Fibroblast of skin of right biceps (primary cell): ENCODE results near the gene TSHZ1.

Experiments used
- DNase-seq: peaks from one replicate; pipeline ENCODE4 v3.0.0-alpha.2; 2013

TSHZ1 gene

DNA sequence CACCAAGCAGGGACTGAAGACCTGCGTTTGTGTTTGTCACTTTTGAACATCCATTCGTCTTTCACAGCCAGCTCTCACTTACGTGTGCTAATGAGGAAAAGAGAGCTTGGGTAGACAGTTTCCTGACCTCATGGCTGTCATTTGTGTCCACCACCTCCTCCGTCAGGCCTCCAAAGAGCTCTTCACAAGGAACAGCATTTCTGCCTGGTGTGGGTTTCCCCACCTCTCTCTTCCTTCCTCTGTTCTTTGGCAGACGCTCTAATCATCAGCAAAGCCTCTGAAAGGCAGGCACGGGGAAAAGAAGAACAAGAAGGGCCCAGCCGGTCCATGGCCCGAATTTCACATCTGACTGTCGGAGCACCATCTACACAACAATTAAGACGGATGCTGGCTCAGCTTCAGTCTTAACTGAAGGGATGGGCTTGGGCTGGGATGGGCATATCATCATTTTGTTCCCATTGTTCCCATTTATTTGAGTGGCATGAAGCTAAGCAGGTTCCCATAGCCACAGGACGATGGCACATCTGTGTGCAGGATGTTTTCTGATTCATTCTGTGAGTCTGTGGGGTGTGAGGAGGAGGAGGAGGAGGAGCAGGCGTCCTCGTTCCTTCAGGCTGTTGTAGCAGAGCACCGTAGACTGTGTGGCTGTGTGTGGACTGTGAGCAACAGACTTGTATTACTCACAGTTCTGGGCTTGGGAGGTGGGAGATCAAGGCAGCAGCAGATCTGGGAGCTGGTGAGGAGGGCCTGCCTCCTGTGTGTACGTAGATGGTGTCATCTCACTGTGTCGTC, 66.4 kb downstream of the TSHZ1 start:
- DNase-seq, result peak; percentile 86

DNA sequence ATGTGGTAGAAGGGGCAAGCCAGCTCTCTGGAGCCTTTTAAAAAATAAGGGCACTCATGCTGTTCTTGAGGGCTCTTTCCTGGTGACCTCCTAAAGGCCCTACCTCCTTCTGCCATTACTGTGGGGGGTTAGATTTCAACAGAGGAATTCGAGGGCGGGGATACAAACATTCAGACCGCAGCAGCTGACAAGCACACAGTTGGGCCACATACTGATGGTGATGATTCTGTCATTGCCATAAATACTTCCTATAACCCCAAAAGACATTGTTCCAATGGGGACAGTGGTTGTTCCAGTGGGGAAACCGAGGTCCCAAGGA, 67.0 kb downstream of the TSHZ1 start:
- no peak for DNase-seq

DNA sequence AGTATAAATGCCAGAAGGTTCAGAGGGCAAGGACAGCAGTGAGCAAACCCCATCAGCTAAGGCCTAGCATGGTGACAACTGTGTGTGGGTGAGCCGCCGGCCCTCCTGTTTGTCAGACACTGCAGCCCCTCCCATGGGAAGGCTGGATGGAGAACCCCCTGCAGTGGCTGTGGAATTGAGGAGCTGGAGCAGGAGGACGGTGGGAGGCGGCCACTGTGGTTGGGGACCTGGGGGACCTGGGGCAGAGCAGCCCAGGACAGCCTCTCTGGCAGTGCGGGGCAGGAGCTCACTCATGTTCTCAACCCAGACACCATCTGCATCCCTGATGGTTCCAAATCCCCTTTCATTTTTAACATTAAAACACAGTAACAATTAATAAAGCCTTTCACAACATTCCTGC, 68.8 kb downstream of the TSHZ1 start:
- DNase-seq, result no peak

DNA sequence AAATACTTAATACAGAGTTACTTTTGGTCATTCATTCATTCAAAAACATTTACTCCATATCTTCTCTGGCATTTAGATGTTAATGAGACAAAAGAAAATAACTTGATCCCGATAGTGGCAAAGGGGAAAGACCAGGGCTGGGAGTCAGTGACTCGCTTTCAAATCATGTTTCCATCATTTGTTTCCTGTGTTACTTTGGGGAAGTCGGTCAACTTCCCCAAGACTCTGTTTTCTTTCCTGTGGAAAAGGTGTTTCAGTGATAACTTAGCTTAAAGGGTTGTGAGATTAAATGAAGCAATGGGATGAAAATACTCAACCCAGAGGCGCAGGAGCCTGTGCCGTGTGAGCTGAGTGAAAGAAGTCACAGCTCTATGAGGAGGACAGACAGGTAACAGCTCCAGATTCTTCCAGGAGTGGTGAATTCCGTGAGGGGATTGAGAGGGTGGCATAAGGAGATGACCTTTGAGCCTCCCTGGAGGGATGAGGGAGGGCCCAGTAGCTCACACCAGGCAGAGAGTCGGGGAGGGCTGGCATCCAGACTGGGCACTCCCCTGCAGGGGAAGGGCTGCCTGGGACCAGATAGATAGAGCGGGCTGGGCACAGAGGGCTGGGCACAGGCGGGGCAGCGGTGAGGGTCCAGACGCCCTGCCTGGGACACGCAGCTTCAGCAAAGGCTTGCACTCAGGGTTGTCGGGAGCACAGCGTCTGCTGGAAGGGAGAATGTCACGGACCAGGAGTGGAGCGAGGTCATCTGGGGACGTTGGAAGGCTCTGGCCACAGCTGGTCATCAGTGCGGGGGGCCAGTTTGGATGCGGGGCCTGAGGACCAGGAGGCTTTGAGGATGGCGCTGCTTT, 70.1 kb downstream of the TSHZ1 start:
- peak; percentile 21 for DNase-seq

DNA sequence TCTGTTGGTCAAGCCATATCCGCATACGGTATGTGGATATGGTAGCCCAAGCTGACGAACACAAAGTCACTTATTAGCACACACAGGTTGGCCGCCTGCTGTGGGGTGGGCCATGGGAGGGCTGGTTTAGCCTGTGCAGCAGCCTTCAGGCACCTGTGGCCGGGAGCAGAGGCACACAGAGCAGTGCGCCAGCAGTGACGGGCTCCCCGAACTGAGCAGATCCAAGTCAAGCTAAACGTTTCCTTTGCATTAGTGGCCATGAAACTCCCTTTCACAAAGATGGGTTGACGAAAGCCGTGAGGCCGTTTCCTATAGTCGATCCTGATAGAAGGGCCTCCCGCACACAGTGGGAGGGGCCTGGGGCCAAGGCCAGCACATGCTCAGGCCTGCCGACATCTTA, 72.1 kb downstream of the TSHZ1 start:
- DNase-seq, result no peak

DNA sequence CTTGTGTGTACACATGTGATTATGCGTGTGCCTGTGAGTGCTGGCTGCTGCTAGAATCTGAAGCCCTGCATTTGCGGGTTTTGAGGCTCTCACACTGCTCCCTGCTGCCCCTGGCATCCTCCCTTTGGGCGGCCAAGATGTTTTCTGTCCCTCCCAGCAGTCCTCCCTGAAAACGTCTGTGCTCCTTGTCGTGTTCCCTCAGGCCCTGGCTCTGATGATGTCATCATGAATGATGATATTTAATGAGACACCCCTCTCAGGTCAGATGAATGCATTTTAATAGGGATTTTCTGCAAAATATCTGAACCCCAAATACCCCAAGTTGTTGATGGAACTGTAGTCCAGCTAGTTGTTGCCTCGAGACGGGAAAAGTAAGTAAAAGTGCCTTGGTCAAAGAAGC, 73.1 kb downstream of the TSHZ1 start:
- DNase-seq, result no peak

DNA sequence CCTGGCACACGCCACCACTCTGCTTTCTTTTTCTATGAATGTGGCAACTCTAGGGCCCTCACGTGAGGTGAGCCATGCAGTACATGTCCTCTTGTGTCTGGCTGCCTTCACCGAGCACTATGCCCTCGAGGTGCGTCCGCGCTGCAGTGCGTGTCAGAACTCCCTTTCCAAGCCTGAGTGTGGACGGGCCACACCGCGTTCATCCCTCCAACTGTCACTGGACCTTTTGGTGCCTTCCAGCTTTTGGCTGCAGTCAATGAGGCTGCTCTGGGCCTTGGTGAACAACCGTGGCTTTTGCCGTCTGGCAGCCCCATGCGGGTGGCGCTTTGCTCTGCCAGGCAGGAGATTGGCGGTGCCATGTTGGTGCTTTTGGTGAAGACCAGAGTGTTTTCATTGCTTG, 74.0 kb downstream of the TSHZ1 start:
- DNase-seq, result no peak

DNA sequence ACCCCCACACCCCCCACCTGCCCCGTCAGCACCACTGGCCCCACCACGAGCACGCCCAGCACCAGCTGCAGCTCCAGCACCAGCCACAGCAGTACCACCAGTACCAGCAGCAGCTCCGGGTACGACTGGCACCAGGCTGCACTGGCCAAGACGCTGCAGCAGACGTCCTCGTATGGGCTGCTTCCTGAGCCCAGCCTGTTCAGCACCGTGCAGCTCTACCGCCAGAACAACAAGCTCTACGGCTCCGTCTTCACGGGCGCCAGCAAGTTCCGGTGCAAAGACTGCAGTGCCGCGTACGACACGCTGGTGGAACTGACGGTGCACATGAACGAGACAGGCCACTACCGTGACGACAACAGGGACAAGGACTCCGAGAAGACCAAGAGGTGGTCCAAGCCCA, 75.3 kb downstream of the TSHZ1 start:
- no peak for DNase-seq

DNA sequence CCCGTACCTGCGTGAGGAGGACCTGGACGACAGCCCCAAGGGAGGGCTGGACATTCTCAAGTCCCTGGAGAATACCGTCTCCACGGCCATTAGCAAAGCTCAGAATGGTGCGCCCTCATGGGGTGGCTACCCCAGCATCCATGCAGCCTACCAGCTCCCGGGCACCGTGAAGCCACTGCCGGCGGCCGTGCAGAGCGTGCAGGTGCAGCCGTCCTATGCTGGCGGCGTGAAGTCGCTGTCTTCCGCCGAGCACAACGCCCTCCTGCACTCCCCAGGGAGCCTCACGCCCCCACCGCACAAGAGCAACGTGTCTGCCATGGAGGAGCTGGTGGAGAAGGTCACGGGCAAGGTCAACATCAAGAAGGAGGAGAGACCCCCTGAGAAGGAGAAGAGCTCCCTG, 76.4 kb downstream of the TSHZ1 start:
- no peak for DNase-seq

DNA sequence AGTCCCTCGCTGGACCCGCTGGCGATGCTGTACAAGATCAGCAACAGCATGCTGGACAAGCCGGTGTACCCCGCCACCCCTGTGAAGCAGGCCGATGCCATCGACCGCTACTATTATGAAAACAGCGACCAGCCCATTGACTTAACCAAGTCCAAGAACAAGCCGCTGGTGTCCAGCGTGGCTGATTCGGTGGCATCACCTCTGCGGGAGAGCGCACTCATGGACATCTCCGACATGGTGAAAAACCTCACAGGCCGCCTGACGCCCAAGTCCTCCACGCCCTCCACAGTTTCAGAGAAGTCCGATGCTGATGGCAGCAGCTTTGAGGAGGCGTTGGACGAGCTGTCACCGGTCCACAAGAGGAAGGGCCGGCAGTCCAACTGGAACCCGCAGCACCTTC, 77.1 kb downstream of the TSHZ1 start:
- no peak for DNase-seq

DNA sequence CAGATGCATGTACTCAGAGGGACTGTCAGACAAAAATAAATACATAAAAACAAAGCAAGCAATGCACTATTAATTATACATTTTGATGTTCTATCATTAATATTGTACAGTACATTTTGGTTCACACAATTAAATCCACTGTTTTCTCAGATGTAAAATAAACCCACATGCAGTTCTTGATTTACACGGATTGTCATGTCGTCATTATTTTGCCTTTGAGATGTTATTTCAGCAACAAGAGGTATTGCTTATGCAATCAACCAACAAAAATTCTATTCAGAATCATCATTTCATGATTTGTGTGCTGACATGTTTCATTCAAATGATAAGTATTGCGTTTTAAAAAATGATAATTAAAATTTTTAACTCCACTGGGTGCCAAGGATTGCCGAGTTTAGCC, 79.2 kb downstream of the TSHZ1 start:
- no peak for DNase-seq

DNA sequence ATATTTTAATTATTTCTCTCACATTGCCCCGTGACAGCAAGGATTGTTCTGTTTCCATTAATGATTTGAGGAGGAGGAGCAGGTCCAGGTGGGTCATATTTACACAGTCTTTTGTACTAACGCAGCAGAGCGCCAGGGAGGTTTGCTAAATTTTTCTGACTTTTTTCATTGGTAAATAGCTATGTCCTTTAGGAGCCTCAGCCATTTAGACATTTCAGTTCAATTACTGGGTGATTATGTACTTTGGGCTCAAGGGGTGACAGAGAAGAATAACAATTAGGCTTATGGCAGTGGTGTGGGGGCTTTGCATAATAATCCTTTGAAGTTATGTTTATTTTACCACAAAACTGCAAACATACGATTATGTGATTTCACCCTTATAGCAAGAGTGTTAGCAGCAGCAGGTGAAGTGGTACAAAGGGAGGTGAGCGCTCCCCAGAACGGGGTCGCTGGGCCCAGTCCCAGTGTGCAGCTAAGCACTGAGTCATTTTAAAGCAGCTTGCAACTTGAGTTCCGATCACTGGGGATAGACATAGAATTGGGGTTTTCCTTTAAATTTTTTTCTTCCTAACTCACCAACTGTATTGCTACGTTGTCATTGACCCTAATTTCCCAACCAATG, 80.3 kb downstream of the TSHZ1 start:
- DNase-seq, result no peak

DNA sequence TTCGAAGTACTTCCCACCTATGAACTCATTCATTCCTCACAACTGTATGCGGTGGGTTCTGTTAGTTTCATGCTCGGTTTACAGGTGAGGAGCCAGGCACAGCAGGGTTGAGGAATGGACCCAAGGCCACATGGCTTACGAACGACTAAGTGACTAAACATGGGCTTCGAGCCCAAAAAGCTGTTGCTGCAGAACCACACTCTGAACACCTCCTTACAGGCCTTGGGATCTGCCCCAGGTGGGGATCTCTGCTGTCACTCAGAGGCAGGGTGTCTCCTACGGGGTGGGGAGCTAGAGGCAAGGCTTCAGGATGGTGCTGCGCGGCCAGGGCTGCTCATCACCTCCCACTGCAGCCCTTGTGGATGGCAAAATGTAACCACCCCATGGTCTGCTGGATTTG, 80.9 kb downstream of the TSHZ1 start:
- no peak for DNase-seq

DNA sequence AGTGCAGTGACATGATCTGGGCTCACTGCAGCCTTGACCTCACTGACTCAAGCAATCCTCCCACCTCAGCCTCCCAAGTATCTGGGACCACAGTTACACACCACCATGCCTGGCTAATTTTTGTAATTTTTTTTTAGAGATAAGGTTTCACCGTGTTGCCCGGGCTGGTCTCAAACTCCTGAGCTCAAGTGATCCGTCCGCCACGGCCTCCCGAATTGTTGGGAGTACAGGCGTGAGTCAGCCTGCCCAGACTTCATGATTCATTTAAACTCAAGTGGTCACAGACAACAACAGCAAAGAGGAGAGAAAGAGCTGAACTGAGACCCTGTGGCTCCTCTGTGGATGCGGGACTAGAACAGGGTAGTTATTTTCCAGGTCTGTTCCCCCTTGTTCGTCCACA, 83.0 kb downstream of the TSHZ1 start:
- DNase-seq, result peak; percentile 43

DNA sequence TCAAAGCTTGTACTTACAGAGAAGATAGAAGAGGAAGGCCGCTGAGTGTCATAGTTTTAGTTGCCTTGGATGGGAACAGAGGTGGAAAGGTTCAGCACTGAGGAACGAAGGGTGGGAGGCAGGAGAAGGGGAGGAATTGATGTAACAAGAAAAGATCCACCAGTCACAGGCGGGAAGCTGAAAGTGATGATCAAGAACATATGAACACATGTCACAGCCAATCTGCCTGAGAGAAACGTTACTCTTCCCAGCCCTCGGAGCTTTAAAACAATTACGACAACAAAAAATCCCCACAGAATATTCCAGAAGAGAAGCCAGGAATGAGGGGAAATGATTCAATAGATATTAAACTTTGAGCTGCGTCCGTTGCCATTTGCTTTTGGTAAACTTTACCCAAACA, 87.1 kb downstream of the TSHZ1 start:
- peak; percentile 15 for DNase-seq

DNA sequence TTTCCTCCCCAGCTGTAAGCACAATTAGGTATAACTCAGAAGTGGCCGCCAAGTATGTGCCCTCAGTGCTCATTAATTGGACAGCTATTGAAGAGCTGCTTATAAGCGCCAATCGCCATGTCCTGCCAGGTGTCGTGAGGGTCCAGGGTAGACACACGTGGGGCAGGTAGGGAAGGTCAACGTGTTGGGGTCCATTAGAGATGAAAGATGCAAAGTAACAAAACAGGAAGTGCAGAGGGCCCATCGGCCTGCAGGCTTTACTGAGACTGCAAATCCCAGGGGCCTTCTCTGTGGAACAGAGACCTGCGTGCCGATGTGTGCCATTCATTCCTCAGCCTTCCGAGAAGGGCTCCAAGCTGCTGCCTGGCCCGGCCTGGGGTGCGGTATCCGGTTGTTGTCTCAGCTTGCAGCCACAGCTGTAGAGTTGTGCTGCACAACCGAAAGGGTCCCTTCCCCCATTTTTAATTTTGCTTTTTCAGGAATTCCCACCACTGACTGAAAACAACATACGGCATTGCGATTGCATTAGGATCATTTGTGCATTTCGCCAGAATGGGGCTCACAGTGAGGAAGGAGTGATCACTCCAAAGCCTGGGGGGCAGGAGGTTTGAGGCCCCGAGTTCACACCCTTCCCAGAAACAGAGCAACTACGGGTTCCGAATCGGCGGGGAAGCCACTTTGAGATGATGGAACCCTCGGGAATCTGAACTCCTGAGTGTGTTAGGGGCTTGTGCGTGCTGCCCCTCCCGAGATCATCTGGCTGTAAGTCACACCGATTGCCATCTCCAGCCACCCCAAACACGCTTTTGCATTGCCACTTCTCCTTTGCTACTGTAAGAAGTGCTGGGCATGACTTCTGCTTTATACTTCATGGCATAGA, 94.3 kb downstream of the TSHZ1 start:
- no peak for DNase-seq

DNA sequence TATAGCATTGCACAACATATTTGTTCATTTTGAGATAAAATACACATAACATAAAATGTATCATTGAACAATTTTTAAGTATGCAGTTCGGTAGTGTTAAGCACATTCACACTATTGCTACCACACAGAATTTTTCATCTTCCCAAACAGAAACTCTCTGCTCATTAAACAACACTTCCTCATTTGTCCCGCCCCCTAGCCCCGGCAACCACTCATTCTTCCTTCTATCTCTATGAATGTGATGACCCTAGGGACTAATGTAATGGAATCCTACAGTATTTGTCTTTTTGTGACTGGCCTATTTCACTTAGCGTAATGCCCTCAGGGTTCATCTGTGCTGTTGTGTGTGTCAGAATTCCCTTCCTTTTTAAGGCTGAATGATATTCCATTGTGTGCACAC, 95.4 kb downstream of the TSHZ1 start:
- no peak for DNase-seq

DNA sequence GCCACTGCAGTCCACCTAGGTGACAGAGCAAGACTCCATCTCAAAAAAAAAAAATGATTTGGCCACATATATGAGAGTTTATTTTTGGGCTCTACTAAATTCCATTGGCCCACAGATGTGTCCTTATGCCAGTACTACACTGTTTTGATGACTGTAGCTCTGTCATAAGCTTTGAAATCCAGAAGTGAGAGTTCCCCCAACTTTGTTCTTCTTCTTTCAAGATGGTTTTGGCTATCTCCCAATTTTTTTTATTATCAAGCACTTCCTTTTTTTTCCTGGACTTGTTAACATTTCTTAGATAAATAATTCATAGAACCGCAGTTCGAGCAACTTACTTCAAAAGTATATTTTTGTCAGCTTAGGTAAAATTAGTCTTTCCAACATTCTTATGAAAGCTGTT, 96.9 kb downstream of the TSHZ1 start:
- DNase-seq, result no peak

DNA sequence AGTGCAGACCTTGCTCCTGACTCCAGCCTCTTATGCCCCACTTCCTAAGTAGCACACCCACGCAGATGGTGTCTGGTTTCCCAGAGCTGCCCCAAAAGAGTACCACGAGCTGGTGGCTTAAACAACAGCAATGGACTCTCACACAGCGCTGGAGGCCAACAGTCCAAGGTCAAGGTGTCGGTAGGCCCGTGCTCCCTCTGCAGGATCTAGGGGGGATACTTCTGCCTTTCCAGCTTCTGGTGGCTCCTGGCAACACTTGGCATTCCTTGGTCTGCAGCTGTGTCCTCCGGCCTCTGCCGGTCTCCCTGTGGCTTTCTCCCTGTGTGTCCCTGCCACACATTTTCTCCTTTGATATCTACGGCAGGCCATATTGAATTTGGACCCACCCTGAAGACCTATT, 99.0 kb downstream of the TSHZ1 start:
- DNase-seq, result no peak

DNA sequence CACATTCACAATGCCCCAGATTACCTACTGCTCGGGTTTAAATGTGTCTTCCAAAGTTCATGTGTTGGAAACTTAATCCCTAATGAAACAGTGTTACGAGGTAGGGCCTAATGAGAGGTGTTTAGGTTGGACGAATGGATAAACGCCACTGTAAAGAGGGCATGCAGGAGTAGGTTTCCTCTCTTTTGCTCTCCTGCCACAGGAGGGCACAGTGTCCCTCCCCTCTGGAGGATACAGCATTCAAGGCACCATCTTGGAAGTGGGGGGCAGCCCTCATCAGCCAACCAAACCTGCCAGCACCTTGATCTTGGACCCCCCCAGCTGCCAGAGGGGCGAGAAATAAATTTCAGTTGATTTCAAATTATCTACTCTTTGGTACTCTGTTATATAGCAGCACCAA, 103.5 kb downstream of the TSHZ1 start:
- no peak for DNase-seq

DNA sequence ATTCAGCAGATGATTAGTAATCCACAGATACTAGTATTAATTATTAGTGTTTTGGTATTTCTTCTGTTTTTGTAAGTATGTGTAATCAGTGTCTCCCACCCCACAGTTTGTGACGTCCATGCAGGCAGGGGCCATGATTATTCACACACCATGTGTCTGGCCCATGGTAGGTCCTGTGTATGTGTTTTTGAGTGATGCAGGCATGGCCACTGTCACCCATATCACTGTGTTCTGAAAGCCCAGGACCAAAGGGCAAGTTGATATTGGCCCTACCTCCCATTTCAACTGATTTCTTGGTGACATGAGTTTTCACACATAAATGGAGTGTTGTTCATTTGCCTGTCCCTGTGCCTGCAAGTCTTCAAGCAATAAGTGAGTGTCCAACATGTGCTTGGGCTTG, 104.0 kb downstream of the TSHZ1 start:
- DNase-seq, result no peak

DNA sequence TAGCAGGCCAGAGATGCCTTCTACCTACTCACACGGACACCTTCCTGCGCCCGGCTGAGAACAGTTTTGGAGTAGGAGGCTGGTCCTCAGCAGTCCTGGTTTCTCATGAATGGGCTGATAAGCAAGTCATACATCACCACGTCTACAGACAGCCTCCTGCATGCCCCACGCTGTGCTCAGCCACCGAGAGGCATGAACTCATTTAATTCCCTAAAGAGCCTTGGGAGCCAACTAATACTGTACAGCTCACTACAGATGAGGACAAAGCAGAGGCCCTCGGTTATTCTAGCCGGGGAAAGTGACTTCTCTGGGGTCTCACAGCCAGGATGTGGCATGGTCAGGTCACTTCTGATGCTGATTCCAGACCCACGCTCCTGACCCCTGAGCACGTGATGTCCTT, 105.6 kb downstream of the TSHZ1 start:
- DNase-seq, result no peak

DNA sequence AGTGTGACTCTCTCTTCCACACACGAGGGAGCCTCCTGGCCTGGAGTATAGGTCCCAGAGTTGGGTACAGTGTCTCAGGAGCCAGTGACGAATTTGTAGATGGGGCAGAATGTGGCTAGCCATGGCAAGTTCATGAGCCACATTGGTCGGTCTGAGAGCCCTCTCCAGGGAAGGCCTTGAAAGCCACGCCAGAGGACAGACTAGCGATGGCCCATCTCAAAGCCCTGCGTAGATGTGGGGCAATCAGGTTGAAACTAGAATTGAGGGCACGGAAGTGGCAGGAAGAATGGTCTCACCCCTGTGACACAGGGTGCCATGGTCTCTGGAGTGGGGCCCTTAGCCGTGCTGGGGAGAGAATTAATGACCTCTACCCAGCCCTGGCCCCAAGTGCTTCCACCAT, 106.2 kb downstream of the TSHZ1 start:
- DNase-seq, result no peak
